NT2/D1 (cell line): ENCODE data around the gene MX1.
"Not testable (repeated sequence)": the region's sequence is repeated elsewhere in the genome, so short reads cannot be mapped to it uniquely, and the experiment has no call there.

ENCODE experiments used
- DNase-seq: peaks from one replicate; pipeline ENCODE4 v3.0.0-alpha.2; 2011; ENCODE audit warnings: low read depth, low spot score
- H3K27me3 ChIP-seq: 2 replicates; pipeline ENCODE4 v1.6.0; 2011; ENCODE audit warnings: mild to moderate bottlenecking; ENCODE audit not compliant: insufficient read length, insufficient read depth
- H3K36me3 ChIP-seq: 2 replicates; pipeline ENCODE4 v1.6.1; 2011; ENCODE audit warnings: mild to moderate bottlenecking, low read length, mixed read lengths; ENCODE audit not compliant: insufficient read depth, insufficient read length
- H3K4me1 ChIP-seq: 2 replicates; pipeline ENCODE4 v1.5.1; 2011; ENCODE audit not compliant: insufficient read depth, insufficient read length
- H3K4me3 ChIP-seq: 2 replicates; pipeline ENCODE4 v1.5.1; 2011; ENCODE audit warnings: low read depth; ENCODE audit not compliant: insufficient read length
- H3K9ac ChIP-seq: 2 replicates; pipeline ENCODE4 v1.6.0; 2011; ENCODE audit warnings: low read depth; ENCODE audit not compliant: insufficient read length
- H3K9me3 ChIP-seq: 2 replicates; pipeline ENCODE4 v1.5.1; 2011; ENCODE audit warnings: mild to moderate bottlenecking, low read length; ENCODE audit not compliant: insufficient read depth
- SUZ12 ChIP-seq: IDR thresholded peaks from 2 replicates; pipeline ENCODE4 v1.6.1; 2011; ENCODE audit not compliant: insufficient read length, insufficient read depth; ENCODE audit errors: extremely low read depth
- YY1 ChIP-seq: IDR thresholded peaks from 2 replicates; pipeline ENCODE4 v1.6.1; 2011; ENCODE audit not compliant: insufficient read length, insufficient read depth
- ZNF274 ChIP-seq: IDR thresholded peaks from 2 replicates; pipeline ENCODE4 v1.6.1; 2011; ENCODE audit warnings: mild to moderate bottlenecking, low read depth, low read length

MX1 gene

GRCh38 chr21:41418956-41419680 lies 6.9 kb upstream of the MX1 start:
- Histone ChIP-seq H3K27me3 (peaks cover 35% of the 10 kb centered on the region), H3K36me3 (no peaks in the 10 kb centered on the region), H3K4me1 (peaks cover 3% of the 10 kb centered on the region), H3K9me3 (no peaks in the 10 kb centered on the region), H3K4me3 (no peak overlapping the region), H3K9ac (no peak overlapping the region)
- DNase-seq, result no peak
- TF ChIP-seq YY1, result no peak
- no peak for TF ChIP-seq SUZ12
- no peak for TF ChIP-seq ZNF274

GRCh38 chr21:41419921-41420862 lies 5.8 kb upstream of the MX1 start:
- no peak for DNase-seq
- peak overlapping the region; percentile 88 for H3K9ac ChIP-seq
- no peaks in the 10 kb centered on the region for H3K9me3 ChIP-seq
- H3K36me3 ChIP-seq, result no peaks in the 10 kb centered on the region
- H3K4me1 ChIP-seq, result peaks cover 3% of the 10 kb centered on the region
- peaks cover 44% of the 10 kb centered on the region for H3K27me3 ChIP-seq
- peak overlapping the region; percentile 52 for H3K4me3 ChIP-seq
- no peak for TF ChIP-seq YY1
- TF ChIP-seq SUZ12, result no peak
- TF ChIP-seq ZNF274, result no peak

- not testable (repeated sequence) for H3K4me3 ChIP-seq
Measured at GRCh38 chr21:41420998-41421397, 5.0 kb upstream of the MX1 start.

GRCh38 chr21:41422546-41423304 lies 3.3 kb upstream of the MX1 start:
- DNase-seq, result no peak
- no peak for TF ChIP-seq SUZ12
- no peak for TF ChIP-seq YY1
- TF ChIP-seq ZNF274, result no peak
- H3K9ac ChIP-seq, result no peak overlapping the region
- peaks cover 9% of the 10 kb centered on the region for H3K4me1 ChIP-seq
- H3K9me3 ChIP-seq, result no peaks in the 10 kb centered on the region
- peaks cover 70% of the 10 kb centered on the region for H3K27me3 ChIP-seq
- no peak overlapping the region for H3K4me3 ChIP-seq
- H3K36me3 ChIP-seq, result no peaks in the 10 kb centered on the region

More at GRCh38 chr21:41420998-41421397, 5.0 kb upstream of the MX1 start:
- H3K9me3 ChIP-seq, H3K36me3 ChIP-seq, H3K9ac ChIP-seq, DNase-seq, H3K4me1 ChIP-seq: not testable (repeated sequence)
- peaks cover 52% of the 10 kb centered on the region for H3K27me3 ChIP-seq

GRCh38 chr21:41423305-41423636 lies 2.8 kb upstream of the MX1 start:
- not testable (repeated sequence) for H3K9ac ChIP-seq, H3K4me3 ChIP-seq, DNase-seq, H3K4me1 ChIP-seq, H3K36me3 ChIP-seq, H3K9me3 ChIP-seq
- H3K27me3 ChIP-seq, result peaks cover 74% of the 10 kb centered on the region

GRCh38 chr21:41425588-41425953 lies 468 bp upstream of the MX1 start:
- peaks cover 8% of the 10 kb centered on the region for H3K4me1 ChIP-seq
- H3K4me3 ChIP-seq, result peak overlapping the region; percentile 54
- H3K9me3 ChIP-seq, result no peaks in the 10 kb centered on the region
- peak overlapping the region; percentile 73 for H3K9ac ChIP-seq
- no peak for DNase-seq
- H3K36me3 ChIP-seq, result no peaks in the 10 kb centered on the region
- H3K27me3 ChIP-seq, result peaks cover 77% of the 10 kb centered on the region
- TF ChIP-seq ZNF274, result no peak
- no peak for TF ChIP-seq YY1
- no peak for TF ChIP-seq SUZ12
